Epithelial cell of proximal tubule (primary cell): ENCODE data around the gene ZNF407. TPM values are rescaled to one million over a fixed set of nuclear protein-coding genes. Genes with fewer than 3 reads are reported as not detected.

Experiments used
- DNase-seq: peaks from one replicate; pipeline ENCODE4 v3.0.0-alpha.2; 2011; ENCODE audit warnings: low read depth
- H3K4me3 ChIP-seq: 2 replicates; pipeline ENCODE4 v1.5.1; 2011; ENCODE audit warnings: low read depth, mild to moderate bottlenecking, low read length
- total RNA-seq: library from RNA; depleted of rRNA; stranded (reverse); fragments of >200 nt; gene quantifications from 2 replicates; pipeline ENCODE4 v1.2.3, GENCODE V29; 2015
- TF ChIP-seq, protein P1 (sequence below): conservative IDR thresholded peaks from 2 replicates; pipeline ENCODE4 v1.5.1; 2012; ENCODE audit warnings: low read depth, mild to moderate bottlenecking, low read length

The ZNF407 gene
- total RNA-seq, 1 donor from 2014 or later, result 3.0 TPM

GRCh38 chr18:74571895-74572680 is 25.6 kb upstream of the ZNF407 start:
- TF ChIP-seq, protein P1, sequence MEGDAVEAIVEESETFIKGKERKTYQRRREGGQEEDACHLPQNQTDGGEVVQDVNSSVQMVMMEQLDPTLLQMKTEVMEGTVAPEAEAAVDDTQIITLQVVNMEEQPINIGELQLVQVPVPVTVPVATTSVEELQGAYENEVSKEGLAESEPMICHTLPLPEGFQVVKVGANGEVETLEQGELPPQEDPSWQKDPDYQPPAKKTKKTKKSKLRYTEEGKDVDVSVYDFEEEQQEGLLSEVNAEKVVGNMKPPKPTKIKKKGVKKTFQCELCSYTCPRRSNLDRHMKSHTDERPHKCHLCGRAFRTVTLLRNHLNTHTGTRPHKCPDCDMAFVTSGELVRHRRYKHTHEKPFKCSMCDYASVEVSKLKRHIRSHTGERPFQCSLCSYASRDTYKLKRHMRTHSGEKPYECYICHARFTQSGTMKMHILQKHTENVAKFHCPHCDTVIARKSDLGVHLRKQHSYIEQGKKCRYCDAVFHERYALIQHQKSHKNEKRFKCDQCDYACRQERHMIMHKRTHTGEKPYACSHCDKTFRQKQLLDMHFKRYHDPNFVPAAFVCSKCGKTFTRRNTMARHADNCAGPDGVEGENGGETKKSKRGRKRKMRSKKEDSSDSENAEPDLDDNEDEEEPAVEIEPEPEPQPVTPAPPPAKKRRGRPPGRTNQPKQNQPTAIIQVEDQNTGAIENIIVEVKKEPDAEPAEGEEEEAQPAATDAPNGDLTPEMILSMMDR, result no peak
- no peak for DNase-seq
- H3K4me3 ChIP-seq, result no peak overlapping the region

GRCh38 chr18:74573053-74573452 is 24.6 kb upstream of the ZNF407 start:
- no peak overlapping the region for H3K4me3 ChIP-seq
- TF ChIP-seq, protein P1, result no peak
- DNase-seq, result no peak

GRCh38 chr18:74574916-74575315 is 22.8 kb upstream of the ZNF407 start:
- no peak overlapping the region for H3K4me3 ChIP-seq
- TF ChIP-seq, protein P1, result no peak
- DNase-seq, result no peak

DNA sequence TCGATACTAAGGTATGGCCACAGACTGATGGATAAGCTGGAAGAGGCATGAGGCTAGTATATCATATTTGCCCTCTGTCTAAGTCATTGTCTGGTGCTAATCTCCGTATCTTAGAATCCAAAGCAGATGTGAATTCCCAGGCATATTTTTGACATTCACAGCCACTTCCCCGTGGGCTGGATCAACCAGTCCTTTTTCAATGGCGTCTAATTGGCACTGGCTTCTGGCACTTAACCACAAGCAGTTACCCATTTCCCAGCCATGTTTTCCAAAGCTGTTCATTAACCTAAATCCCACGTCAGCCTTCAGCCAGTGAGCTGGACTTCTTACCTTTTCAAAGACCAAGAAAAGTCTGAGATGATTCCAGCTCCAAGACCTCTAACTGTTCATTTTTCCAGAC is 20.7 kb upstream of the ZNF407 start:
- TF ChIP-seq, protein P1, result no peak
- no peak for DNase-seq
- no peak overlapping the region for H3K4me3 ChIP-seq

GRCh38 chr18:74579496-74580065 is 18.1 kb upstream of the ZNF407 start:
- H3K4me3 ChIP-seq, result no peak overlapping the region
- TF ChIP-seq, protein P1, result peak; percentile 36
- no peak for DNase-seq

DNA sequence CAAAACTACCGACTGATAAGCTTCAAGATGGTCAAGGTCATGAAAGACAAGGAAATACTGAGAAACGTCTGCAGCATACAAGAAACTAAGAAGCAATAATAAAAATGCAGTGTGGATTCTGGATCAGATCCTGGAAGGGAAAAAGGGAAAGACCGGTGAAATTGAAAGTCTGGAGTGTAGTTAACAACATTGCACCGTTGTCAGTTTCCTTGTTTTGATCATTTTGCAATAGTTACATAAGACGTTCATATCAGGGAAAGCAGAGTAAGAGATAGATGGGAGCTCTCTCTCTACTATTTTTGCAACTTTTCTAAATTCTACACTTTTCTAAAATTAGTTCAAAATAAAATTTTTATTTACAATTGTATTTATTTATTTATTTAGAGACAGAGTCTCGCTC is 15.0 kb upstream of the ZNF407 start:
- no peak overlapping the region for H3K4me3 ChIP-seq
- DNase-seq, result no peak
- TF ChIP-seq, protein P1, result no peak

DNA sequence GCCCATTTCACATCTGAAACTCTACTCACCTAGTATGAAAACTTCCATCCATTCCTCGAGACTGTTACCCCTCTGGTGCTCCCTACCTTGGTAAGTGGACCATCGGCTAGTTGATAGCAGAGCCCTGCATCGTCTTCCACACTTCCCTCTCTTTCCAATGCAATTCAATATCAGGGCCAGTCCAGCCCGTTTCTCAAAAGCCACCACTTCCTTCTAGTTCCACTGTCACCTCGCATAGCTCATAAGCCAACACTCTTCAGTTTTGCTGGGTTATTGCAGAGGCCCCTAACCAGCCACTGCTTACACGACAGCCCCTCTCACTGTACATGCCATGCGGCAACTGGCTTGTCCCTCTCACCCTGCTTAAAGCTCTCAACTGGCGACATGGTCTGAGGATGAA is 10.2 kb upstream of the ZNF407 start:
- H3K4me3 ChIP-seq, result no peak overlapping the region
- no peak for DNase-seq
- TF ChIP-seq, protein P1, result no peak
